ENCODE results near the gene SS18L1.

DNA sequence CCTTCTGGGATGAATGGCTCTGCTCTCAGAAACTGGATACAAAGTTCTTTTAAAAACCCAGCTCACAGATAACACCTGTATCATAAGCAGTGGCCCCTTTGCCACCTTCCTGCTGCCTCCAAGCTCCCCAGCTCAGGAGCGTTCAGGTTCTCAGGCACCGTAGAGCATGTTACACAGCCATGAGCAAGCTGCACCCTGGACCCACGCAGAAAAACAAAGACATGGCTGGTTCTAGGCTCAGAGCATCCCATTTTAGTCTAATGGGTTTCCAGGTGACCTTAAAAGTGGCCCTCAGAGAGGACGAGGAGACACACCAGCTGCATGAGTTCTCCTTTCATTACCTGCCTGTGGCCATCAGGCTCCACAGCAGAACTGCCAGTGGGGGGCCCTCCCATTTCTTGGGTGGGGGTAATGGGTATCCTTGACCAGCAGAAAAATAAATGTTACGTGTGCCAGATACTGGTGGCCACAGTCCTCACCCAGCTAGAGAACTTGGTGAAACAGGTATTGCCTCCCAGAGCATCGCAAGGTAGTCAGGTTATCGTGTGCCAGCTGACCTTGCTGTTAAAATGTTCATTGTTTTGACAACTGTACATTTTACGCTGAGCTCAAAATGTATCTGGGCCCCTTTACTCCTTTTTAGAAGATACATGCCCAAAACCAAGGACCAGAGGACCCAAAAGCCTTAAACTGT lies 7.8 kb upstream of the SS18L1 start:
- TF ChIP-seq, protein P1, sequence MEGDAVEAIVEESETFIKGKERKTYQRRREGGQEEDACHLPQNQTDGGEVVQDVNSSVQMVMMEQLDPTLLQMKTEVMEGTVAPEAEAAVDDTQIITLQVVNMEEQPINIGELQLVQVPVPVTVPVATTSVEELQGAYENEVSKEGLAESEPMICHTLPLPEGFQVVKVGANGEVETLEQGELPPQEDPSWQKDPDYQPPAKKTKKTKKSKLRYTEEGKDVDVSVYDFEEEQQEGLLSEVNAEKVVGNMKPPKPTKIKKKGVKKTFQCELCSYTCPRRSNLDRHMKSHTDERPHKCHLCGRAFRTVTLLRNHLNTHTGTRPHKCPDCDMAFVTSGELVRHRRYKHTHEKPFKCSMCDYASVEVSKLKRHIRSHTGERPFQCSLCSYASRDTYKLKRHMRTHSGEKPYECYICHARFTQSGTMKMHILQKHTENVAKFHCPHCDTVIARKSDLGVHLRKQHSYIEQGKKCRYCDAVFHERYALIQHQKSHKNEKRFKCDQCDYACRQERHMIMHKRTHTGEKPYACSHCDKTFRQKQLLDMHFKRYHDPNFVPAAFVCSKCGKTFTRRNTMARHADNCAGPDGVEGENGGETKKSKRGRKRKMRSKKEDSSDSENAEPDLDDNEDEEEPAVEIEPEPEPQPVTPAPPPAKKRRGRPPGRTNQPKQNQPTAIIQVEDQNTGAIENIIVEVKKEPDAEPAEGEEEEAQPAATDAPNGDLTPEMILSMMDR (IDR thresholded peaks at IDR 0.05; ENCODE audit: insufficient read depth, low read depth, low read length): no peak
- TF ChIP-seq EZH2 (IDR thresholded peaks at IDR 0.05; ENCODE audit: insufficient read depth, low read length): no peak

Measured in astrocyte (in vitro differentiated cells and primary cell).